ENCODE data around the gene BACH2.

BACH2 gene

DNA sequence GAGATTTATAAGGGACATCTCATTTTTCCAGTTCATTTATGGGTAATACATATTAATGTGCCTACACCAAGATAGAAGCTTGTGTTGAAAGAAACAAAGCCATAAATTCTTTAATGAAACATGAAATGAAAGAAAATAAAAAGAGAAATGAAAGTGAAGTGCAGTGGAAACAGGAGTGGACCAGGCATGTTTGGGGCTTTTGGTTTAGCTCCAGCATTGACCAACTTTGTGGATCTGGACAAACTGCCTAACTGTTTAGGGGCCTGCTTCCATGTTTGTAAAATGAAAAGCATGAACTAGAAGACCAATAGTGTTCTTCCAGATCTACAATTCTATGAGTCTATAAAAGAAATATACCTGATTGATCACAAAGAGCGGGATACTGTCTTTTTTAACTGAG is 277.4 kb downstream of the BACH2 start:
- DNase-seq, result no peak

DNA sequence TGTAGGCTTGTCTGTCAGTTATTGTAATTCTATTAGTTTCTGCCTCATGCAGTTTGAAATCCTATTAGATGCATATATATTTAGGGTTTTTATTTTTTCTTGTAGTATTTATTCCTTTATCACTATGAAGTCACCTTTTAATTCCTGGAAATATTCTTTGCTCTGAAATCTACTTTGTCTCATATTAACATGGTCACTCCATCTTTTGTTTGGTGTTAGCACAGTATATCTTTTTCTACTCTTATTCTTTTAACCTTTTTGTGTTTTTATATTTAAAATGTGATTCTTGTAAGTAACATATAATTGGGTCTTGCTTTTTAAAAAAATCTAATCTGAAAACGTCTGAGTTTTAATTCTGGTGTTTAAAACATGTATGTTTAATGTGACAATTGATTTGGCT is 280.8 kb downstream of the BACH2 start:
- no peak for DNase-seq

DNA sequence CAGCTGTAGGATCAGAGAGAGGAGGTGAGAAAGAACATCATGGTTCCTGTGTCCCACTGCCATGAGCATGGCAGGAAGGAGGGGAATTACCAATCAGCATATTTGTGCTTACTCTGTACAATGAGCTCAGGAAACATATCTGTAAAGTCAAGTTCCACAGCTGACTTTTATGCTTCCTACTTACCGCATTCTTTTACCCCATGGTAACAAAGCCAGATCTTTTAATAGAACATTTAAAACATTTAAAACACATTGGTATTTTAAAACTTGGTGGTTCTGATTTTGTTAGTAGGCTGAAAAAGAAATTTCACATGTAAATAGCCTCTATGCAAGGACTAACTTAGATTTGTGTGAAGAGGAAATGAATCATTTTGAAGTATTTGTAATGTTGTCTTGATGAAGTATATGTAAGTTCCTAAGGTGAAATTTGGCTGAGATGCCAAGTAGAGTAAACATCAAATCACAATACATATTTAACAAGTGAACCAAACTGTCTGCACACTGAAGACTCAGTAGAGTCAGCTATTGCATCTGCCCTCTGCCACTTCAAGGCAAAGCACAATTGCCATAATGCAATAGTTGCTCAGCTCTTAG is 287.6 kb downstream of the BACH2 start:
- DNase-seq, result peak; percentile 78

DNA sequence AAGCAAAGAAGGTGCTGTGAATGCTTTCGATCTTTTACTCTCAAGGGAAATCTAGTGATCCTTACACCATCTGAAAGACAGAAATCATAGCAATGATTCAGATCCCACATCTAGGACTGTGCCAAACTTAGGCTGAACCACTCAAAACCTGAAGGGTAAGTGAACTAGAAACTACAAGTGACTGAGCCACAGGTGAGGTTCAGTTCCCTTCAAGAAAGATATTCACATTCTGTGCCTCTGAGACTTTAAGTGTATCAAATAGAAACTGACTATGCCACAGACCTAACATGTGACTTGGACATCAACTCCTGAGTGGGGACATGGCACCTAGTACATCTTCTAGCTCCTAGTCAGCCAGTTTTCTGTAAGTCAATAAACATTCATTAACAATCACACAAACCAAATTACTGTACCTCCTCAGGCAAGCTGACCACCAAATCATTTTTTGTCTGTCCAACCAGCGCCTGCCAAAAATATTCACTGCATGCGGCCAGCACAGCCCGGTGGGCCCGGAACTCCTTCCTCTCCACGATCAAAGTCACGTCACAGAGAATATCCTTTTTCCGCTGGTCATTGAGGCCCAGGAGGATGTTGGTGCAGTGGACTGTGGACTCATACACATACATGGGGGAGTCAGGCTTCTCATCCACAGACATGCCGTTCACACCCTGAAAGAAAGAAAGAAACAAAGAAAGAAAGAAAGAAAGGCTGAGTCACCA is 288.3 kb downstream of the BACH2 start:
- no peak for DNase-seq

DNA sequence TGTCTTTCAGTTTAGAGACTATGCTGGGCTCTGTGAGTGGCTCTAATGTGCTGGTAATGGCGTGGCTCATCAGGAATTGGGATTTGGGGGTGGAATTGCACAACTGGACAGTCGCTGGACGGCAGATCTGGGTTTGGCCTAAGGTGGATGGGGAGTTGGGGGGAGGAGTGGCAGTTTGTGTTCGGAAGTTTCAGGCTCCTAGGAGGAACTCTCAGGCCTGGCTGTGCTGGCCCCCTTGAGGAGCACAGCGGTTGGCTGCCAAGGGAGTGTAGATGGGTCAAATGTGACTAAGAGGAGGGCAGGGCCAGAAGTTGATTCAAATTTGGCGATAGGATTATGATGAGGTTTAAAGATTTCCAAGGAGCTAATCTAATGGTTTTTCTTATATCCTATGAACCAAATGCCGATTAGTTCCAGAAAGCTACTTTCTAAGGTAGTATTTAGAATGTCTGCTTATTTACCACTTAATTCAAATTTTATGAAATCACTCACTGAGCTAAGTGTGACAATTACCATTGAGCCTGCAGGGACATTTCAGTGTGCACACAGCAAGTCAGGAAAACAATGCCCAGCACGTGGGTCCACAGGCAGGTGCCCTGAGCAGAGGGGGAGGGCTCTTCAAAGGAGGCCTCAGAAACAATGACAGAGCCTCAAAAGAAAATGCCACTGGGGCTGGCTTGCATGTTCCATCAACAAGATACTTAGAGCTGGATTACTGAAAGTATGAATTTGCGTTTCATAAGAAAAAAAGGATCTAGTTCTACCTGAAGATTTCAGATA is 291.4 kb downstream of the BACH2 start:
- no peak for DNase-seq

DNA sequence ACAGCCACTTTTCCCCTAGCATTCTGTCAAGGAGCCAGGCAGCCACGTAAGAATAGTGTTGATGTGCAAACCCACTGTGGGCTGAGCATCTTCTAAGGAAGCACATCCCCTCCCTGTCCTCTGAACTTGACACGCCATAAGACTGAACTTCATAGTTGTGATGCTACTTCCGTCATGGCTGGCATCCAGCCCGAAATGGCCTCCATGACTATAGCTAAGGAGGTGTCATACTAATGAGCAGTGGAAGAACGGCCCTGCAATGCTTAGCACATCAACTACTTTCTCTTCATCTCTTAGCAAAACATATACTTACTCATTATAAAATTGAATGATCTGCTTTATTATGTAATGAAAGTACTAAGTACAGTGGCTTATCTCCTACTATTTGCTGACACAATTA is 292.1 kb downstream of the BACH2 start:
- no peak for DNase-seq

DNA sequence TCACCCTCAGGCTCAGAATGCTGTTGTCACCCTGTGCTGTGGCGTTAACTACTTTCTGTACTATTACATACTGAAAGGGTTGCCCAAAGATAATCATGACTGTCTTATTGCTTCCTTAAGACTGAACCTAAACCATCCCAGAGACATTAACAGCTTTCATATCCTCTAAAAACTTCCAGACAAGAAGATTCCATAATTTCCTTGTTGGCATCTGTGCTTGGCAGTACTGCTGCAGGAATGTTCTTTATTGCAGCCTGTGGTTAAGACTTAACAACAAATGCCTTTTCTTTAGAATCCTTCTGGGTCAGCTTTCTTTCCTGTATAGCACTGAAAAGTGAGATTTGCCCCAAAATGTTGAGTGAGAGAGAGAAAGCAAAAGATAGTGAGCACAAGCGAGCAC is 292.7 kb downstream of the BACH2 start:
- peak; percentile 65 for DNase-seq

DNA sequence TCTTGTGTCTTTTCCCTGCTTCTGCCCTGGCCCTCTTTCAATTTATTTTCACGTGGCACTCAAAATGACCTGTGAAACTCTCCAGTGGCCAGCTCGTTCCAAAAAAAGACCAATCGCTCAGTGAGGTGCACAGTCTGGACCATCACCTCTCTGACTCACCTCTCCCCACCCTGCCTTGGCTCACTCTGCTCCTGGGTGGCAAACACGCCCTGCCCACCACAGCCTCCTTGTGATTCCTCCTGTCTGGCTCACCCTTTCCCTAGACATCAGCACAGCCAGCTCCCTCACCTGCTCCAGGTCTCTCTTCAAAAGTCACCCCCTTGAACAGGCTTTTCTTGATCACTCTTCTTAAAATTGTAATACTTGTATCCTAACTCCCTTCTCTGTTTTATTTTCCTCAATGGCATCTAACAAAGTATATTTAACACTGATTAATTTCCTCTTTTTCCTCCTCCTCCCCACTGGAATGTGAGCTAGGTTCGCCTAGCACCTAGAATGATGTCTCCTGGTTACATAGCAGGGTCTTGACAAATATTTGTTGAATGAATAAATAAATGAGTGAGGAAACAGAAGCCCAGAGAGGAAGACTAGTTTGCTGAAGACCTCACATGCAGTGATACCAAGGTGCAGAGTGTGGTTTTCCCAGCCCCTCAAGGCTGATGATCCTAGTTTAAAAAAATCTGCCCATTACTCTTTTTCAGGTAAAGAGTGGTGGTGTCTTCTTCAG is 293.4 kb downstream of the BACH2 start:
- peak; percentile 62 for DNase-seq

DNA sequence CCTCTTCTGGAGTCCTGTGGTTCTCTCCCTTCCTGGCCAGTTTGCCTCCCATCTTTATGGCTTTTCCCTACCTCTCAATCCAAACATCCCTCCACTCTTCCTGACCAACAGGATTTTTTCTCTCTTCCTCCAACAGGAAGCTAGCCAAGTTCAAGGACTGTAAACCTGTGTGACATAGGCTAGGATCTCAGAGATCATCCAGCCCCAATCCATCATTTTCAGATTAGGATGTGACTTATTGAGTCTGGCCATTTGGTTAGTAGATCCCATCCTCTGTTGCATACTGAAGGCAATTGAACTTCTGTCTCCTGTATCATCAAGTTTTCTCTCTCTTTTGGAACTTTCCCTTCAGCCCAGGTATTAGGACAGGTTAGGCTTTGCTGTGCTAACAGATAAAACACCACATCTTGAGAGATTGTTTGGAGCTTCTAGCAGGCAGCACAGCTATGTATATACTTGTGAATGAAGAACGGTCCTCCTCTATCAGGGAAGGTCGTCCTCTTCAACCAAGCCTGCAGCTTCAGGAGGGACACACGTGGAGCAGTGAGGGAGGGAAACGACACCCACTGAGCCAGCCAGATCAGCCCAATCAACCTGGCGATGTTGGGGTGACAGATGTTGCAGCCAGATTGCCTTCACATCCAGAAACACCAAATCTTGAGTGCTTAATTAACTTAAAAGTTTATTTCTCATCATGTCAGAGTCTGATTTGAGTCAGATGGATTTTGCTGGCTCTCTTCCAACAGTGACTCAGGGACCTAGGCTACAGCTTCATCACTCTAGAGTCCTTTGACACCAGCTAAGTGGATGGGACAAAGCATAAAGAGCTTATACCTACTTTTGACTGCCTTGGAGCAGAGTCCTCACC is 295.5 kb downstream of the BACH2 start:
- peak; percentile 82 for DNase-seq

DNA sequence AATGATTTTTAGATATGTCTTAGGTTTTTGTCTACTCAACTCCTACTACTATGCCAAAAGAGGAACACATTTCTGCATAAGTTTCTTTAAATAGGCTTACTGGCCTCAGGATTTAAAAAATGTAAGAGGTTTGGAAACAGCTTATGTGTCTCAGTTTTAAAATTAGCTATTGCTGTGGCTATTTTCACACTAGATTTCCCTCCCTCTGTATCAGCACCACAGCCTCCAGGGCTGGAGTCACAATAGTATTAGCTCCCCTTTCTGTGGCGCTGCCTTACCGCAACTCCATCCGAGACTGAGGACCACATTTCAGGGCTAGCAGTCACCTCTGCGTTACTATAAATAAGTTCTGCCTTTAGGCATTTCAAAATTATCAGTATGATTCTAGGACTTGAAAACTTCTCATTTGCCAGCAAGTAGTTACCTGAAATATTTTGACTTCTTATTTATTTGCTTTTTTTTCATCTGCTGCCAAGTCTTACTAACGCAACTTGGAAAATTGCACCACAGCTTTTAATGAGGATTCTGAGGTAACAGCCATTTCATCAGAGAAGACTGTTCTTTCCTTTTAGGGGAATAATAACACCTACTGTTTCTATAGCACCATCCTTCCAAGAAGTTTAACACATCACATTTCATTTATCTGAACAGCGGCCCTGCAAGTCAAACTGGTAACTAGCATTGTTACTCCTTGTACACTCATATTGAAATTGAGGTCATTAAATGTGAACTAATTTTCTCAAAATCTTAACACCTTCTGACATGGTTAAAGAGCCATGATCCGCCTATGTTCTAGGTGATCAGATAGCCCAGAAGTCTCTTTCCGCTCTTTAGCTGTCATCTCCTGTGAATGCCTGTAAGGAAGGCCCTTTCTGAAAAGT is 296.5 kb downstream of the BACH2 start:
- DNase-seq, result peak; percentile 34

DNA sequence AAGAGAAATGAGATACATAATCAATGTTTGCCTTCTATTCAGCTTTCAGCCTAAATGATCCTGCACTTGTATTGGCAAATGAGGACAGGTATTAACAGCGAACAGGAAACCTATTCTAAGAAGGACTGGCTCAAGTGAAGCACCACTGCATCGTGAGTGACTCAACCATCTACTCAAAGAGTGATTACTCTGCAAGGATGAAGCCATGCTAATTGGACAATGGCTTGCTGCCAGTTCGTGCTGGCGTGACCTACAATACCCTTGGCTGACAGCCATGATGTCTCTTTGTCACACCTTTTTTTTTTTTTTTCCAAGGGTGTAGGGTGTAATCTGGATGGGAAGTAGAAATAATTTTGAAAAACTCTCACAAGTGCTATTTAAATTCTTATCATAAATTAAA is 297.5 kb downstream of the BACH2 start:
- peak; percentile 83 for DNase-seq

DNA sequence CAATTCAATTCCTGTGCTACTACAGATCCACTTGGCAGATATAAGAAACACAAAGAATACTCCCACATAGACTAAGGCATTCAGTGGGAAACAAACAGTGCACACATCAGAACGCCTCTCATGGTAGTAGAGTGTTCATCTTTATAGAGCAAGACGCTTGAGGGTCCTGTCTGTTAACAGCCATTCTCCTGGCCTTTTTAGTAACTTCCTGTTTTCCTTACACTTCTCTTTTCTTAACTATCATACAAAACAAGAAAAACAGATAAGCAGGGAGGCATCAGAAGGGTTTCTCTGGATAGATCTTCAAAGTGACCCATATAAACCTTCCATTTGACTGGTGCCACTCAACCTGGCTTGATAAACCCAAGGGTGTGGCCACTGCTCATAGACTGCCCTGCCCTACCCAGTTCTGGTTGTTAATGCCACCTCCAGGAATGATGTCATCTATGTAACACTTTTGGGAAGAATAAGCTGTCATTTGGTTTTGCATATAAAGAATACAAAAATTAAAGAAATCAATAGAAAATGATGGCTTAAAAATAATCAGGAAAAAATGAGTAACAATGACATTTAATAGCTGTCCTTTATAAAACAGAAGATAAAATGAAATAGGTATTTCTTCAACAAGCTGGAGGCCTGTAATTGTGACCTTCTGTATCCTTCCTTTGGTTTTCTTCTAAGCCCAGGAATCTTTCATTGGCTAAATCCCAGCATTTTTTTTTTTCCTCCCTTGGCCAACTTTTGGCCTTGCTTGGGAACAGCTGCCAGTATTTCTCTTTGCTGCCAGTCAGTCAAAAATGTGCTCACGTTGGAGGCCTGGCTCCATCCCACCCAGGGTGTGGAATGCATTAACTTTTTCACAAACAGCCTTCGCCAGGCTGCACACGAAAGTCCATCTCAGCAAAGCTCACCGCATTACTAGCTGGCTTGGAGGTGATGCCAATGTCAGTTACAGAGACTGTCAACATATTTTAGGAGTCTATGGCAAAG is 298.9 kb downstream of the BACH2 start:
- DNase-seq, result peak; percentile 72

DNA sequence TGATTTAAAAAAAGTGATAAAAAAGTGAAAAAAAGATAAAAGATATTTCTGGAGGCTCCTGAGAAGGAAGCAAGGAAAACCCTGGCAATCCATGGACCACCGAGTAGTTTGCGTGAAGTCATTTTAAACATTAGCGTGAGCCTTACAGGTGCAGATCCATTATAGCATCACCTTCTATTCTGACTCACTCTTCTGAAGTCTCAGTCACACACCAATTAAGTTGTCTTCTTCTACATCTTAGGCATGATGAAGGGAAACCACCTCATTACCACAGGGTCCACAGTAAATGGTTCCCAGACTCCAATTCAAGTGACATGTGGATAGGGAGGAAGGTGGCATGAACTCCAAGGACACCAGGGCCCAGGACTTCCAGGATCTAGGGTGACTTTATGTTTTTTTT is 303.2 kb downstream of the BACH2 start:
- DNase-seq, result no peak

DNA sequence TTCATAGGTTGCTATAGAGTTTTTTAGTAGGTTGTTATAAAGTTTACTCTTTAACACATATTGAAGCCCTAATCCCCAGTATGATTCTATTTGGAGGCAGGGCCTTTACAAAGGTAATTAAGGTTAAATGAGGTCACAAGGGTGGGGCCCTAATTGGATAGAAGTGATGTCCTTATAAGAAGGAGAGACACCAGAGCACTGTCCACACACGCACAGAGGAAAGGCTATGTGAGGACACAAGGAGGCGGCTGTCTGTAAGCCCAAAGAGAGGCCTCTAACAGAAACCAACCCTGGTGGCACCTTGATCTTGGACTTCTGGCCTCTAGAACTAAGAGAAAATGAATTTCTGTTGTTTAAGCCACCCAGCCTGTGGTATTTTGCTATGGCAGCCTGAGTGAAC is 303.8 kb downstream of the BACH2 start:
- no peak for DNase-seq

DNA sequence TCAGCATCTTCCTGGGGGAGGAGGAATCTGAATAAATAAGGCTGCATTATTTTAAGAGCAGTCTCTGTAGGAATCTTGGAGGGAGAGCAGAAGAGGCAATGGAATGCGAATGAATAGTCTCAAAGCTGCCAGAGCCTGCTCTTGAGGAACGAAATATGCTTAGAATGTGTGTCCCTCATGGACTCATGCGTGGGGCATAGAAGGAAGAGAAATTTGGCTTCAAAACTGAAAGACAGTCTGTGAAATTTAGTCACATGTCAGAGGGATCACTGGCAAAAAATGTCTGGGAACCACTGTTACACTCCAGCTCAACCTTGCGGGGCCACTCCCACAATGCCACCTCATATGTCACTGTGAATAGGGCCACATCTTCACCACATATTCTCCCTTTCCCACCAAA is 306.9 kb downstream of the BACH2 start:
- DNase-seq, result peak; percentile 97

DNA sequence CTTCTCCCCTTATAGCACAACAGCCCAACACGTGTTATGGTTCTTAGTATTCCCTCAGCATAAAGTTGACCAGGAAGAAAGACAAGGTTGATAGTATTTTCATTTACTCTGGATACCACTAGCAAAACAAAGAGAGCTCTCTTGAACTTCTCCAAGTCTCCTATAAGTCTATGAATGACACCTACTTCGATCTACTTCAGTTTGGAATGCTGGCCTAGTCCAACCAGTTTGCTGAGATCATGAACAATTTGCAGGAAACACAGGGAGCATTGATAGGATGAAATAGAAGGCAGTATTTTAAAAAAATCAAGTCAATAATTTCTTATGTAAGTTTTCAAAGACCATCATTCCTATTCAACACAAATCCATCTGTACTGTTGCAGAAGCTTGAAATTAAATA is 308.8 kb downstream of the BACH2 start:
- DNase-seq, result no peak

DNA sequence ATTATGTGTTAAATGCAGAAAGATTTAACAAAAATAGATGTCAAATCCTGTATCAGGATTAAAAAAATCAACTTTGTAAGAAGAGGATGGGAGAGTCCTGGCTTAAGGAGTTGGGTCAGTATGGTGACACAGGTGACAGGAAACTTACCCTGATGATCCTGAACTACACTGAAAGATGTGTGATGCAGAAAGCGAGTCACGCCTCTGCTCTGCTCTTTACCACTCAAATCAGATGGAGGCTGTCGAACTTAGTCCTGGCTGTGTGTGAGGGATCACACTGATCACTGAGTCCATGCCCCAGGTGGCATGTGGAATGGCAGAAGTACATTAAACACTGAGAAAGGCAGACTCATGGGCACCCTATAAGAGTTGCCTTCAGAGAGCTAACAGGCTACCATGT is 309.5 kb downstream of the BACH2 start:
- peak; percentile 29 for DNase-seq

DNA sequence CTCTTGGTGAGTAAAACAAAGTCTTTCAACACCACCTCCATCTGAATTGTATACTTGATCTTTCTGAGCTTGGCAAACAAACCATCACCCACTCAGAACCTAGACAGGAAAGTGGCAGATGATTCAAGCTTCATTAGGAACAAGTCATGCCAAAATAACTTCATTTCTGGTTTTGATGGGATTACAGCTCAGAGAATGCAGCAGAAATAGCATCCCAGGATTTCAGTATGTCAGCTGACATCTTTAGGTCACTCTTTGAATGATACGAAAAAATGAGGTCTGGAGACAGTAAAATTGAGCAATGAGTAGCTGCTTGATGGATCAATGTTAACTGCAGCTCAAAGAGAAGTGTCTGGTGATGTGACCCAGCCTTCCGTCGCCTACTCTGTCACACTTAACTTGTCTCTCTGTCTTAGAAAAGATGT is 310.0 kb downstream of the BACH2 start:
- DNase-seq, result peak; percentile 95

DNA sequence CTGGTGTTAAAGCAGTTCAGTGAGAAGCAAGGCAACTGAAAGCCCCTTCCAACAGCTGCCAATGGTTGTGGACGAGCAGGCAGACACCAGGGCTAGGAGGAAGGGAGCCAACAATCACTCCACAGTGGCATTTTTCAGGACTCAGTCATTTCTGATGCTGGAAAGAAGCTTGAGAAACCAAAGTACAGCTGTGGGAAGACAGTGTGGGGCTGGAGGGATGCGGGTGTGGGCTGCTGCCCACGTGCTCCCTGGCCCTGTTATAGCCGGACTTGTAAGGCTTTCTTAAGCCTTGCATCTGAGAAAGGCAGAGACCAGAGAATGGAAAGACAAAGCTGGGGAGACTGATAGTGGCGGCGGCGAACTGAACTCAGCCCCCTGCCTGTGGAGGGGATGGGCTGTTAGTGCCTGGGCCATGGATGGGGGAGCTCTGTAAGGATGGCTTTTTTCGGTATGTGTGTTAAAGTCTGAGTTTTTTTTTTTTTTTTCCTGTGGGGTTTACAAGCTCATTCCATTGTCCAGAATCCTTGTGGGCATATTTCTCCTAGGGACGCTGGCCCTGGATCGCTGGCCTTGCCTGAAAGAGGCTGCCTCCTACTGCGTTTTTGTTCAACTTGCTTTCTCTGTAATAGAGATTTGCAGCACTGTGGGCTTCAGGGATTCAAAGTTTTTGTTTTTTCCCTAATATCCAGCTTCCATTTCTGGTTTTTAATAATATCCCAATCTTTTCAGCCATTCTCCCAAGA is 310.7 kb downstream of the BACH2 start:
- peak; percentile 95 for DNase-seq

All from fibroblast of skin of right biceps (primary cell).